Left colon (tissue), 2 donors: ENCODE results near the gene LPAR5. TPM values are rescaled to one million over a fixed set of nuclear protein-coding genes. Genes with fewer than 3 reads are reported as not detected.

Source experiments
- ATAC-seq: fragments of 200-7000 bp; cut with Tn5 transposase; one replicate; pipeline ENCODE4 v1.9.1; 2020; ENCODE audit warnings: mild to moderate bottlenecking, moderate library complexity
- DNase-seq, 2 donors: peaks; one replicate each; pipeline ENCODE4 v3.0.0-alpha.2; 2020
- intact Hi-C, 2 donors: fragments of 100-400 bp; cut with DNase I in 1 of 2; cut with micrococcal nuclease in 1 of 2; formaldehyde crosslinking; loops; one replicate each; pipeline versions ENCODE4 v1.11.2 to v1.14.0; 2022; cut with DNase I, micrococcal nuclease
- long read RNA-seq: library from polyadenylated mRNA; unstranded; transcript quantifications from one replicate; pipeline ENCODE4 v2.0.0, GENCODE V29; 2021
- total RNA-seq, 2 donors: library from RNA; stranded (reverse); fragmentation: NEBNext Ultra II Directional; extraction: Animal tissue kit (Norgen Biotek cat#: 25700); gene quantifications; one replicate each; pipeline ENCODE4 v1.2.1, GENCODE V29; 2021
- donor health status: DM: no; HTN: no; CAD: no.
- donor health status: DM: yes; HTN: yes; CAD: no.

LPAR5 gene
- 10 to 100 TPM; 25.6 to 26.7 TPM for total RNA-seq
- long read RNA-seq, partial matches to known transcripts = 0 of 26 reads
- long read RNA-seq, other reads (novel, unspliced or antisense) = 21 of 26 reads

GRCh38 chr12:6635856-6636531 lies at the start of gene LPAR5:
Gene LPAR5 (minus strand): TSS chr12:6635959. CDS start chr12:6621248, 14,711 bp downstream.
- DNase-seq = peak; percentile 90 to 94
- intact Hi-C loops = no loop called here
- peak; percentile 86 for ATAC-seq

GRCh38 chr12:6684609-6685008 lies 48.9 kb upstream of the LPAR5 start:
- intact Hi-C loops = no loop called here
- ATAC-seq (no peak), DNase-seq (no peak)

GRCh38 chr12:6676962-6677361 lies 41.2 kb upstream of the LPAR5 start:
- DNase-seq = no peak
- intact Hi-C loops = no loop called here
- no peak for ATAC-seq

- intact Hi-C loops = no loop called here
- no peak for ATAC-seq
Observed at GRCh38 chr12:6672143-6672542, 36.4 kb upstream of the LPAR5 start.

GRCh38 chr12:6667559-6668210 lies 31.9 kb upstream of the LPAR5 start:
- ATAC-seq (peak; percentile 15), DNase-seq (no peak)
- intact Hi-C loops = no loop called here

More at GRCh38 chr12:6672143-6672542, 36.4 kb upstream of the LPAR5 start:
- no peak for DNase-seq

GRCh38 chr12:6666211-6666610 lies 30.5 kb upstream of the LPAR5 start:
- ATAC-seq (no peak), DNase-seq (no peak)
- intact Hi-C loops = no loop called here

- intact Hi-C loops = no loop called here
- ATAC-seq = no peak
Observed at GRCh38 chr12:6664902-6665301, 29.1 kb upstream of the LPAR5 start.

GRCh38 chr12:6662906-6663742 lies 27.4 kb upstream of the LPAR5 start, which contains the start of gene ING4:
Gene ING4 (minus strand): TSS chr12:6663119. CDS start chr12:6663101, 18 bp downstream.
- intact Hi-C loops = no loop called here
- DNase-seq = peak; percentile 97 to 99
- peak; percentile 98 for ATAC-seq

More at GRCh38 chr12:6664902-6665301, 29.1 kb upstream of the LPAR5 start:
- DNase-seq = no peak

GRCh38 chr12:6662602-6662905 lies 26.8 kb upstream of the LPAR5 start:
- intact Hi-C loops = no loop called here
- DNase-seq (no peak), ATAC-seq (peak; percentile 39)

- no peak for DNase-seq
- intact Hi-C loops = no loop called here
- no peak for ATAC-seq
Observed at GRCh38 chr12:6653987-6654386, 18.2 kb upstream of the LPAR5 start.

GRCh38 chr12:6653342-6653741 lies 17.6 kb upstream of the LPAR5 start:
- ATAC-seq = no peak
- intact Hi-C loops = no loop called here

GRCh38 chr12:6652391-6652790 lies 16.6 kb upstream of the LPAR5 start:
- ATAC-seq (no peak), DNase-seq (no peak)
- intact Hi-C loops = no loop called here

More at GRCh38 chr12:6653342-6653741, 17.6 kb upstream of the LPAR5 start:
- no peak for DNase-seq

- intact Hi-C loops = no loop called here
- ATAC-seq (no peak), DNase-seq (no peak)
Observed at GRCh38 chr12:6650832-6651231, 15.1 kb upstream of the LPAR5 start.

GRCh38 chr12:6647083-6647604 lies 11.4 kb upstream of the LPAR5 start, which contains the start of gene ACRBP:
Gene ACRBP (minus strand): TSS chr12:6647432. CDS start chr12:6647366, 66 bp downstream.
- DNase-seq (peak; percentile 80 to 86), ATAC-seq (peak; percentile 93)
- intact Hi-C loops = no loop called here

- intact Hi-C loops = no loop called here
- DNase-seq = no peak
- peak; percentile 44 for ATAC-seq
Observed at GRCh38 chr12:6646276-6647082, 10.7 kb upstream of the LPAR5 start.

- DNase-seq = peak in 1 of 2 donors; percentile 59
- peak; percentile 46 for ATAC-seq
- intact Hi-C loops = no loop called here
Observed at GRCh38 chr12:6644903-6645302, 9.1 kb upstream of the LPAR5 start.

- DNase-seq = no peak
- intact Hi-C loops = no loop called here
- ATAC-seq = no peak
Observed at GRCh38 chr12:6644257-6644596, 8.5 kb upstream of the LPAR5 start.

- no peak for ATAC-seq
- intact Hi-C loops = no loop called here
- DNase-seq = no peak
Observed at GRCh38 chr12:6643569-6644256, 8.0 kb upstream of the LPAR5 start.
